BLaER1 treated with 17β-estradiol and CSF1 and Interleukin-3, amounts not matched to agents 10 nM and 100 nM (cell line): Measurements from ENCODE around the gene BTBD9.
A peak's percentile ranks its signal among the peaks of the same experiment; 100 is the strongest.

Experiments used
- H3K27ac ChIP-seq, 11 experiments: shearing (Covaris generic); formaldehyde crosslinking; 2 replicates each; pipeline ENCODE4 v1.8.1; 2022
- H3K27me3 ChIP-seq, 11 experiments: shearing (Covaris generic); formaldehyde crosslinking; 2 replicates each; pipeline ENCODE4 v1.8.1; 2022
- H3K36me3 ChIP-seq, 11 experiments: shearing (Covaris generic); formaldehyde crosslinking; 2 replicates each; pipeline ENCODE4 v1.8.1; 2022
- H3K4me1 ChIP-seq, 10 experiments: shearing (Covaris generic); formaldehyde crosslinking; 2 replicates each; pipeline ENCODE4 v1.8.1; 2022
- H3K4me2 ChIP-seq, 11 experiments: shearing (Covaris generic); formaldehyde crosslinking; 2 replicates each; pipeline ENCODE4 v1.8.1; 2022
- H3K4me3 ChIP-seq, 10 experiments: shearing (Covaris generic); formaldehyde crosslinking; 2 replicates each; pipeline ENCODE4 v1.8.1; 2022
- H3K9ac ChIP-seq, 11 experiments: shearing (Covaris generic); formaldehyde crosslinking; 2 replicates each; pipeline ENCODE4 v1.8.1; 2022
- H3K9me3 ChIP-seq, 11 experiments: shearing (Covaris generic); formaldehyde crosslinking; replicated peaks in 1 of 11; 2 replicates each; pipeline ENCODE4 v1.8.1; 2022
- H4K20me1 ChIP-seq, 11 experiments: shearing (Covaris generic); formaldehyde crosslinking; 2 replicates each; pipeline ENCODE4 v1.8.1; 2022
- Cebpa-rat ChIP-seq, 11 experiments: shearing (Covaris generic); IDR thresholded peaks; 2 replicates each; pipeline ENCODE4 v1.8.1; 2022

The BTBD9 gene

GRCh38 chr6:38504996-38505395 lies 134.7 kb downstream of the BTBD9 start:
- Histone ChIP-seq H3K9me3 (no peaks in the 10 kb centered on the region), H3K27me3 (no peaks in the 10 kb centered on the region), H3K4me2 (no peak overlapping the region), H4K20me1 (no peaks in the 10 kb centered on the region), H3K9ac (no peak overlapping the region), H3K4me1 (peaks cover 0 to 14% (median 4%) of the 10 kb centered on the region in 10 experiments; a peak in 7 of 20 replicates), H3K4me3 (no peak overlapping the region), H3K36me3 (no peaks in the 10 kb centered on the region), H3K27ac (no peak overlapping the region)
- no peak for TF ChIP-seq Cebpa-rat (IDR thresholded peaks at IDR 0.05)

- Histone ChIP-seq H3K27ac (no peak overlapping the region), H3K9ac (no peak overlapping the region), H3K4me3 (no peak overlapping the region), H3K36me3 (no peaks in the 10 kb centered on the region), H3K27me3 (no peaks in the 10 kb centered on the region), H3K9me3 (no peaks in the 10 kb centered on the region), H3K4me2 (no peak overlapping the region), H3K4me1 (peaks cover 0 to 12% (median 4%) of the 10 kb centered on the region in 10 experiments; a peak in 7 of 20 replicates), H4K20me1 (no peaks in the 10 kb centered on the region)
- TF ChIP-seq Cebpa-rat (IDR thresholded peaks at IDR 0.05), result no peak
Observed at GRCh38 chr6:38503960-38504682, 135.6 kb downstream of the BTBD9 start.

GRCh38 chr6:38503032-38503773 lies 136.5 kb downstream of the BTBD9 start:
- Histone ChIP-seq H3K27ac (no peak overlapping the region), H4K20me1 (no peaks in the 10 kb centered on the region), H3K9me3 (no peaks in the 10 kb centered on the region), H3K4me2 (no peak overlapping the region), H3K9ac (no peak overlapping the region), H3K4me3 (no peak overlapping the region), H3K27me3 (no peaks in the 10 kb centered on the region), H3K4me1 (peaks cover 0 to 5% (median 0%) of the 10 kb centered on the region in 10 experiments; a peak in 3 of 20 replicates), H3K36me3 (no peaks in the 10 kb centered on the region)
- no peak for TF ChIP-seq Cebpa-rat (IDR thresholded peaks at IDR 0.05)

GRCh38 chr6:38502423-38502822 lies 137.3 kb downstream of the BTBD9 start:
- Histone ChIP-seq H3K4me3 (no peak overlapping the region), H3K4me2 (no peak overlapping the region), H3K9me3 (no peaks in the 10 kb centered on the region), H3K9ac (no peak overlapping the region), H3K27me3 (no peaks in the 10 kb centered on the region), H3K4me1 (peaks cover 0 to 5% (median 0%) of the 10 kb centered on the region in 10 experiments; a peak in 3 of 20 replicates), H3K36me3 (no peaks in the 10 kb centered on the region), H4K20me1 (no peaks in the 10 kb centered on the region), H3K27ac (no peak overlapping the region)
- TF ChIP-seq Cebpa-rat (IDR thresholded peaks at IDR 0.05), result peak in 3 of 11 experiments; percentile 47 to 55 (median 52); a peak in 2 of 22 replicates

- H3K36me3 ChIP-seq, result no peaks in the 10 kb centered on the region
- no peaks in the 10 kb centered on the region for H3K9me3 ChIP-seq
- H3K4me2 ChIP-seq, result 0 out of 22 replicates have a peak overlapping the region, but pooled peaks of 1 of the 11 experiments have one; percentile 19
- H3K9ac ChIP-seq, result no peak overlapping the region
- no peak overlapping the region for H3K27ac ChIP-seq
- H3K27me3 ChIP-seq, result no peaks in the 10 kb centered on the region
- no peak for TF ChIP-seq Cebpa-rat (IDR thresholded peaks at IDR 0.05)
- no peak overlapping the region for H3K4me3 ChIP-seq
- peaks cover 0 to 5% (median 0%) of the 10 kb centered on the region in 10 experiments; a peak in 3 of 20 replicates for H3K4me1 ChIP-seq
- H4K20me1 ChIP-seq, result 0 out of 22 replicates have a peak, but pooled peaks cover 0 to 4% (median 0%) of the 10 kb centered on the region in 11 experiments
Observed at GRCh38 chr6:38501931-38502330, 137.8 kb downstream of the BTBD9 start.

GRCh38 chr6:38499529-38500096 lies 140.1 kb downstream of the BTBD9 start:
- TF ChIP-seq Cebpa-rat (IDR thresholded peaks at IDR 0.05), result no peak
- Histone ChIP-seq H3K9ac (no peak overlapping the region), H3K4me2 (no peak overlapping the region), H3K4me3 (no peak overlapping the region), H3K9me3 (no peaks in the 10 kb centered on the region), H3K27ac (no peak overlapping the region), H3K4me1 (peaks cover 0 to 5% (median 0%) of the 10 kb centered on the region in 10 experiments; a peak in 3 of 20 replicates), H3K27me3 (no peaks in the 10 kb centered on the region), H4K20me1 (peaks cover 0 to 25% (median 0%) of the 10 kb centered on the region in 11 experiments; a peak in 4 of 22 replicates), H3K36me3 (no peaks in the 10 kb centered on the region)

GRCh38 chr6:38498805-38499445 lies 140.8 kb downstream of the BTBD9 start:
- Histone ChIP-seq H3K4me1 (peaks cover 0 to 5% (median 0%) of the 10 kb centered on the region in 10 experiments; a peak in 3 of 20 replicates), H3K9ac (no peak overlapping the region), H3K4me2 (no peak overlapping the region), H3K9me3 (no peaks in the 10 kb centered on the region), H4K20me1 (peaks cover 0 to 25% (median 0%) of the 10 kb centered on the region in 11 experiments; a peak in 4 of 22 replicates), H3K27me3 (no peaks in the 10 kb centered on the region), H3K36me3 (no peaks in the 10 kb centered on the region), H3K4me3 (no peak overlapping the region), H3K27ac (no peak overlapping the region)
- TF ChIP-seq Cebpa-rat (IDR thresholded peaks at IDR 0.05), result no peak

- Histone ChIP-seq H3K27me3 (no peaks in the 10 kb centered on the region), H3K4me3 (no peak overlapping the region), H3K4me1 (peaks cover 0 to 5% (median 0%) of the 10 kb centered on the region in 10 experiments; a peak in 3 of 20 replicates), H3K36me3 (no peaks in the 10 kb centered on the region), H3K9me3 (no peaks in the 10 kb centered on the region), H4K20me1 (peaks cover 0 to 29% (median 0%) of the 10 kb centered on the region in 11 experiments; a peak in 4 of 22 replicates), H3K9ac (no peak overlapping the region), H3K4me2 (no peak overlapping the region), H3K27ac (no peak overlapping the region)
- no peak for TF ChIP-seq Cebpa-rat (IDR thresholded peaks at IDR 0.05)
Observed at GRCh38 chr6:38498085-38498484, 141.6 kb downstream of the BTBD9 start.
